Neutrophil (primary cell): Measurements from ENCODE around the gene FN1.

ENCODE experiments used
- H3K27ac ChIP-seq: fragments of 200-600 bp; sonication (generic); 2 replicates; pipeline ENCODE4 v1.5.1; 2016; ENCODE audit warnings: mild to moderate bottlenecking, moderate library complexity
- H3K27me3 ChIP-seq: fragments of 200-600 bp; sonication (generic); 2 replicates; pipeline ENCODE4 v1.6.0; 2016; ENCODE audit warnings: mild to moderate bottlenecking
- H3K36me3 ChIP-seq: fragments of 200-600 bp; sonication (generic); 2 replicates; pipeline ENCODE4 v1.5.1; 2017
- H3K4me1 ChIP-seq, 2 experiments: fragments of 200-600 bp in 1 of 2; sonication (generic) in 1 of 2; 1 replicate in 1 of 2; 2 replicates in 1 of 2; pipeline versions ENCODE4 v1.5.1 to v1.6.1; 2013 to 2016; ENCODE audit warnings: low read depth in 1 of 2, low read length in 1 of 2, mild to moderate bottlenecking in 1 of 2, moderate library complexity in 1 of 2; ENCODE audit not compliant: control insufficient read depth in 1 of 2, insufficient read depth in 1 of 2
- H3K4me3 ChIP-seq, 2 experiments: fragments of 200-600 bp in 1 of 2; sonication (generic) in 1 of 2; 1 replicate in 1 of 2; 2 replicates in 1 of 2; pipeline ENCODE4 v1.5.1; 2013 to 2016; ENCODE audit warnings: low read depth in 1 of 2, low read length in 1 of 2, mild to moderate bottlenecking in 1 of 2, moderate library complexity in 1 of 2
- H3K9me3 ChIP-seq: fragments of 200-600 bp; sonication (generic); 2 replicates; pipeline ENCODE4 v1.5.1; 2016
- TF ChIP-seq, protein P1 (sequence below): fragments of 200-600 bp; sonication (generic); IDR thresholded peaks from 2 replicates; pipeline ENCODE4 v1.5.1; 2016; ENCODE audit warnings: antibody characterized with exemption

The FN1 gene

DNA sequence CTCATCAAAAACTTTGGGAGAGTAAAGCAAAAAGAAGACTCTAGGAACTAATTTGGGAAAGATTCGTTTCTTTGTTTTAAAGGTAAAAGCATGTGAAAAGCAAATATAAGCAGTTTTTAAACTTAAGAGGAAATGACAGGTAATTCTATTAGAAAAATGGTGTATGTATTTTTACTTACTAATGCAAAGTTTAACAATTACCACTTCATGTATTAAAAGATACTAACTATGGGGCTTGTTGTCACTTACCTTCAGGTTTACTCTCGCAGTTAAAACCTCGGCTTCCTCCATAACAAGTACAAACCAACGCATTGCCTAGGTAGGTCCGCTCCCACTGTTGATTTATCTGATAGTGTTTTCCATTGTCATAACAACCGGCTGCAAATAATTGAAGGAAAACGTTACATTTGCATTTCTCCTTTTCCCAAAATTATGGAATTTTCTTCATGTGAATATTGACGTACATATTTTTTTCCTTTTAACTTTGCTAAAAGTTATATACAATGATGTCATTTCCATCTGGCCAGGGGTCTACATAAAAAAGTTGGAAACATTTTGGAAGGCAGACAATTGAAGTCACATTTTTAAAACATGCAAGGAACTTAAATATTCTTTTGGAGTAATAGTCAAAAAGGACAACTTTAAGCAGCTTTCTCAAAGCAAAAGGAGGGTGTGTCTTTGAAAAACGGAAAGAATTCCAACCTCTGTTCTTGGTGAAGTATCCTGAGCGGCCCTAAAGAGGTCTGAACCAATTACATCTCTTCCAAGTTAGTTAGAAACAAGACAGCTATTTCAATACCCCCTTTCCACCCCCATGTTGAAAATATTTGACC lies 1.2 kb downstream of the FN1 start:
- Histone ChIP-seq H3K27me3 (peaks cover 100% of the 10 kb centered on the region), H3K27ac (no peak overlapping the region), H3K9me3 (no peaks in the 10 kb centered on the region), H3K36me3 (no peaks in the 10 kb centered on the region), H3K4me3 (no peak overlapping the region), H3K4me1 (peaks cover 5 to 13% of the 10 kb centered on the region in 2 experiments)
- TF ChIP-seq, protein P1, sequence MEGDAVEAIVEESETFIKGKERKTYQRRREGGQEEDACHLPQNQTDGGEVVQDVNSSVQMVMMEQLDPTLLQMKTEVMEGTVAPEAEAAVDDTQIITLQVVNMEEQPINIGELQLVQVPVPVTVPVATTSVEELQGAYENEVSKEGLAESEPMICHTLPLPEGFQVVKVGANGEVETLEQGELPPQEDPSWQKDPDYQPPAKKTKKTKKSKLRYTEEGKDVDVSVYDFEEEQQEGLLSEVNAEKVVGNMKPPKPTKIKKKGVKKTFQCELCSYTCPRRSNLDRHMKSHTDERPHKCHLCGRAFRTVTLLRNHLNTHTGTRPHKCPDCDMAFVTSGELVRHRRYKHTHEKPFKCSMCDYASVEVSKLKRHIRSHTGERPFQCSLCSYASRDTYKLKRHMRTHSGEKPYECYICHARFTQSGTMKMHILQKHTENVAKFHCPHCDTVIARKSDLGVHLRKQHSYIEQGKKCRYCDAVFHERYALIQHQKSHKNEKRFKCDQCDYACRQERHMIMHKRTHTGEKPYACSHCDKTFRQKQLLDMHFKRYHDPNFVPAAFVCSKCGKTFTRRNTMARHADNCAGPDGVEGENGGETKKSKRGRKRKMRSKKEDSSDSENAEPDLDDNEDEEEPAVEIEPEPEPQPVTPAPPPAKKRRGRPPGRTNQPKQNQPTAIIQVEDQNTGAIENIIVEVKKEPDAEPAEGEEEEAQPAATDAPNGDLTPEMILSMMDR: no peak

DNA sequence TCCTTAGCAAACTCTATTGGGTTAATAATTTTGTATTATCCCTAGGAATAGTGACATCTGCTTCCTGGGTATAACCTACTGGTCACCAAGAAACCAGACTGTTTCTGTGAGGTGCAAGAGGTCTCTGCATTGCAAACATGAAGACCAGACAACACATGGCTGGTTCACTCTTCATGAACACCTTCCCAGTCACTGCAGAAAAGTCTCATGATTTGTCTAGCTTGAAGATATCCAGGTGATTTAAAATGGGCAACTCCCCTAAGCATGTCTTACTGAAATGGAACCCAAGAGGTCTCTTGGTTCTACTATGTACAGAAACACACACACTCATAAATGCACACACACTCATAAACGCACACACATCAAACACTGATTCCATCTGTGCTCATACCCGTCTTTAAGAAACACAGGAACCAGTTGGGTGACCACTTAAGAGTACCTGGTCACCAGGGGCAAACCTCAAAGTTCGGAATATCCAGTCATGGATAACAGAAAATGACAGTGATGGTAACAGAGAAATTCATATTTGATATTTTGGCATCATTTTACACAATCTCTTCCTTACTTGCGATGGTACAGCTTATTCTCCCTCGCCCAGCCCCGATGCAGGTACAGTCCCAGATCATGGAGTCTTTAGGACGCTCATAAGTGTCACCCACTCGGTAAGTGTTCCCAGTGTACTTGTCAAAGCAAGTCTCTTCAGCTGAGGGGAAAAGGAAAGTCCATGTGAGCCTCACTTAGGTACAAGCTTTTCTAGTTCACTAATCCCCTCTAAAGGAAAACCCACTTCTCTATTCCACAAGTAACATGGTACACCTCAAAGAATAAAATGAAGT lies 2.9 kb downstream of the FN1 start:
- no peaks in the 10 kb centered on the region for H3K9me3 ChIP-seq
- peaks cover 99% of the 10 kb centered on the region for H3K27me3 ChIP-seq
- H3K4me1 ChIP-seq: peaks cover 5 to 13% of the 10 kb centered on the region in 2 experiments
- TF ChIP-seq, protein P1: no peak
- H3K4me3 ChIP-seq: no peak overlapping the region
- no peaks in the 10 kb centered on the region for H3K36me3 ChIP-seq
- H3K27ac ChIP-seq: no peak overlapping the region

DNA sequence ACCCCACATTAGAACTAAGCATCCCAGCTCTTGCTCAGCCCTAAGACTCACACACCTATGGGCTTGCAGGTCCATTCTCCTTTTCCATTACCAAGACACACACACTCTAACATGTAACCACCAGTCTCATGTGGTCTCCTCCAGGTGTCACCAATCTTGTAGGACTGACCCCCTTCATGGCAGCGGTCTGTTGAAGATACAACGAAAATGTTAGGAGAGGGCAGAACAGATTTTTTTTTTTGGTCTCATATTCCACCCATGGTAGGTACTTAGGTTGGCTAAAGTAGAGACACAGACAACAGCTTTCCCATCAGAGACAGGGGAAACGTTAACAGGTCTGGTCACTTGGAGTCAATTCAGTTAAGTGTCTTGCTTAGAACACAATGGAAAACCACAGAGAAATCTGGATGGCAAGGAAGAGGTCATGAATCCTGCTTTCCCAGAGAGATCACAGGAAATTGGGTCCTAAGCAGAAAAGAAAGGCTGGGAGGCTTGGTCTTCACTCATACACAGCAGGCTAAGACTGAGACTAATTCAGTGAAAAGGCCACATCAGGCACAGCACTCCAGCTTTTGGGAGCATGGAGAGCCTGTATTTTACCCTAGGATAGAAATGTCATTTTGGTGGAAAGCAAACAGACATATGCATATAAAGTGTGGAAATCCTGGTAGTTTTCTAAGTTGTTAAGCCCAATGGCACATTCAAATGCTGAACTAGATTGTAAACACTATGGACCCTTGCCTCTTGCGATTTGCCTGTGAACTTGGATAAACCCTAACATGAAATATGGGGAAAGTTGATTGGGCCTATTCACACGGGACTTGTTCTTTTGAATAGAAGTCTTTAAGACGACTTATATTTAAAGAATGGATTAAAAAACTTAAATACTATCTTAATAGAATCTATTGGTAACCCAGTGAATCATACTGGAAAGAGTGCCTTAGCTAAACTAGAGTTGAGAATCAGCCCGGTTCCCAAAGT lies 3.8 kb downstream of the FN1 start:
- Histone ChIP-seq H3K4me1 (peaks cover 5 to 13% of the 10 kb centered on the region in 2 experiments), H3K36me3 (no peaks in the 10 kb centered on the region), H3K9me3 (no peaks in the 10 kb centered on the region), H3K27me3 (peaks cover 96% of the 10 kb centered on the region), H3K27ac (no peak overlapping the region), H3K4me3 (no peak overlapping the region)
- TF ChIP-seq, protein P1: no peak

DNA sequence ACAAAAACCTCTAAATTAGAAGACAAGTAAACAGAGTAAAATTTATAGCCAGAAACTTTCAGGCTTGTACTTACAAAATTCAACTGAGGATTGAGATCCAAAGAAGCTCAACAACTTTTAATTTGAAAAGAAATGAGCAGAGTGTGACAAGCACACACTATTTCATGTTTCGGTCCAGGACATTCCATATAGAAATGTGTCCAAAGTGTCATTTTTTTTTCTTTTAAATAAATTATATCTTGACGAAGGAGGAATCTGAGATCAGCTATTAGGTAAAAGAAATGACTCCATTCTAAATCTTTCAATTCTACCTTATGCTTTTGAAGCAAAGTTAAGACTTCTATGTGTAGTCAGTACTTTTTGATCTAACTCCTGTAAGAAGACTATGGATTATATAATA lies 4.6 kb downstream of the FN1 start:
- Histone ChIP-seq H3K27me3 (peaks cover 88% of the 10 kb centered on the region), H3K4me1 (peaks cover 5 to 8% of the 10 kb centered on the region in 2 experiments), H3K4me3 (no peak overlapping the region), H3K36me3 (no peaks in the 10 kb centered on the region), H3K27ac (no peak overlapping the region), H3K9me3 (no peaks in the 10 kb centered on the region)
- TF ChIP-seq, protein P1: no peak

DNA sequence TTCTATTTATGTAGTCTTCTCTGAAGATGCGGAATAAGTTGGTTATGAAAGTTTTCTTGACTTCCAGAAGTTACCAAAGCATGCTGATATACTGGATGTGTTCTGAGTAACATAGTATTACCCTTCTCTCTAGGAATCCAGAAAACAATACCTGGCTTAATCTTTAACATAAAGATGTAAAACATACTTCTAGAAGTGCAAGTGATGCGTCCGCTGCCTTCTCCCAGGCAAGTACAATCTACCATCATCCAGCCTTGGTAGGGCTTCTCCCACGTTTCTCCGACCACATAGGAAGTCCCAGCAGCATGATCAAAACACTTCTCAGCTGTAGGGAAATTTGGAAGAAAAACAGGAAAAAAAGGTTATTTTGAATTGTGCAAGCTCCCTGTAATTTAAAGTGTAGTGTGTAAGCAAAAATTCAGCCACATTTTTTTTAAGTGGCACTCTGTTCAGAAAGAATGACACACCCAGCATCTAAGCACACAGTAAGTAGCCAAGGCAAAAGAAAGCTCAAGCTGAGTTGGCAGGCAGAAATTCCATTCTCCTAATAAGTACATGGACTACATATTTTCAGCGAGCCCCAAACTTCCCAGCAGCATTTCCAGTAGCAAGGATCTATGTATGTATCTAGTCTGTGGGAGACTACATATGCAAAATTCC lies 5.2 kb downstream of the FN1 start:
- H3K27me3 ChIP-seq: peaks cover 82% of the 10 kb centered on the region
- H3K4me3 ChIP-seq: no peak overlapping the region
- no peaks in the 10 kb centered on the region for H3K36me3 ChIP-seq
- TF ChIP-seq, protein P1: no peak
- H3K9me3 ChIP-seq: no peaks in the 10 kb centered on the region
- peaks cover 3 to 4% of the 10 kb centered on the region in 2 experiments for H3K4me1 ChIP-seq
- no peak overlapping the region for H3K27ac ChIP-seq
